ENCODE data around the gene KCNJ10.

GRCh38 chr1:159962176-159962575, 107.8 kb downstream of the KCNJ10 start:
- TF ChIP-seq POLR2A (IDR thresholded peaks at IDR 0.05): no peak
- TF ChIP-seq CTCF (IDR thresholded peaks at IDR 0.05): no peak
- no peak for TF ChIP-seq EP300 (IDR thresholded peaks at IDR 0.05)
- no peak for TF ChIP-seq POLR2AphosphoS5 (IDR thresholded peaks at IDR 0.05)
